SH-SY5Y (cell line): ENCODE measurements around the gene NKD1.

ENCODE experiments used
- GATA2 ChIP-seq: IDR thresholded peaks from 2 replicates; pipeline ENCODE4 v1.6.1; 2011; ENCODE audit warnings: mild to moderate bottlenecking, low read depth, low read length
- GATA3 ChIP-seq: IDR thresholded peaks from 2 replicates; pipeline ENCODE4 v1.6.1; 2011; ENCODE audit warnings: low read depth, mild to moderate bottlenecking, low read length, moderate library complexity

DNA sequence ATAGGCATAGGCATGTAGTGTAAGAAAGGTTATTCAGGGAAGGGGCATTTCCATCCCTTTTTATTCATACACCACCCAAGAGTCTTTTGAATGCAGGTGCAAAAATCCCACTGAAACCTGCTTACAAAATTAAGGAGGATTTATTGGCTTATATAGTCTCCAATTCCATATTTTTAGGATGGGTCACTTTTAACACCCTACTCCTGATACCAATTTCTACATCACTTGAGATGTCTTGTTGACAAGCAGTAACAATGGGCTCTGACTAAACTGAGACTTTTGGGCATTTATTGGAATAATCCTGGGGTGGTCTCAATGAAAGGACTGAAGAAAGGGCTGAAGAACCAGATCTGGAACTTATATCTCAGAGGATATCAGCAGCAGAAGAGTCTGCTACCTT, 18.9 kb upstream of the NKD1 start:
- no peak for TF ChIP-seq GATA3
- TF ChIP-seq GATA2, result no peak
